GM19025 (cell line): ENCODE results near the gene TGFB1.
"Not testable (repeated sequence)": the region's sequence is repeated elsewhere in the genome, so short reads cannot be mapped to it uniquely, and the experiment has no call there.

ENCODE experiments used
- ATAC-seq: cut with Tn5 transposase; IDR thresholded peaks from one replicate; pipeline ENCODE4 v1.9.1; 2021; ENCODE audit warnings: mild to moderate bottlenecking, low read depth, moderate library complexity; ENCODE audit not compliant: unreplicated experiment

Gene TGFB1

DNA sequence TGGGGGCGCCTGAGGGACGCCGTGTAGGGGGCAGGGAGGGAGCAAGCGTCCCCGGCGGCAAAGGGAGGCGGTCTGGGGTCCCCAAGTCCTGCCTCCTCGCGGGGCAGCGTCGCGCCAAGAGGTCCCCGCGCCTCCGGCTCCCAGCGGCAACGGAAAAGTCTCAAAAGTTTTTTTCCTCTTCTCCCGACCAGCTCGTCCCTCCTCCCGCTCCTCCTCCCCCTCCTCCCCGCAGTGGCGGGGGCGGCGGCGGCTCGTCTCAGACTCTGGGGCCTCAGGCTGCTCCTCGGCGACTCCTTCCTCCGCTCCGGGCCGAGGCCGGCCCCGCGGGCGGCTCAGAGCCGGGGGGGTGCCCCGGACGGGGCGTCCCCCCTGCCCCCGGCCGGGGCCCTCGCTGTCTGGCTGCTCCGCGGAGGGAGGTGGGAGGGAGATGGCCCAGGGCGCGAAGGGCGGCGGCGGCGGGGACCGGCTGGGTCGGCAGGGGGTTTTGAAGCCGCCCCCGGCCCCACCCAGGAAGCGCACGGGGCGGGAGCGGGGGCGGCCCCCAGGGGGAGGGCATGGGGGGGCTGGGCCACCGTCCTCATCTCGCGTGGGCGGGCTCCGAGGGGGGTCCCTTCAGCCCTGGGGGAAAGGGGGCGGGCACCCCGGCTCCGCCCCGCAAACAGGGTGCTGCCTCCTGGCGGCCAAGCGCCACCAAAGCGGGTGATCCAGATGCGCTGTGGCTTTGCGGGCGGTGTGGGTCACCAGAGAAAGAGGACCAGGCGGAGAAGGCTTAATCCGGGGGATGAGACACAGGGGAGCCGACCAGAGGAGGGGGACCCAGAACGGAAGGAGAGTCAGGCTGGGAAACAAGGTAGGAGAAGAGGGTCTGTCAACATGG lies at the start of gene TGFB1:
Gene TGFB1 (minus strand): TSS at position 457 of the 877 bp plus-strand sequence. CDS start 878 bp downstream, outside the sequence.
- no peak for ATAC-seq

DNA sequence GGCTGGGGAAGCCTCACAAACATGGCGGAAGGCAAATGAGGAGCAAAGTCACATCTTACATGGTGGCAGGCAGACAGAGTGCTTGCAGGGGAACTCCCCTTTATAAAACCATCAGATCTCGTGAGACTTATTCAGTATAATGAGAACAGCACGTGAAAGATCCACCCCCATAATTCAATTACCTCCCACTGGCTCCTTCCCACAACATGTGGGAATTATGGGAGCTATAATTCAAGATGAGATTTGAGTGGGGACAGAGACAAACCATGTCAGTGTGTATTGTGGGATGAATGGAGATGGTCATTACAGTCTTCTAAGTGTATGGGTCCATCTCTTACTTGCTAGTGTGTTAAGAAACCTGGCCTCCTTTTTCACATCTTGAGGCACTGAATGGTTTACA lies 48.3 kb upstream of the TGFB1 start:
- ATAC-seq, result no peak

DNA sequence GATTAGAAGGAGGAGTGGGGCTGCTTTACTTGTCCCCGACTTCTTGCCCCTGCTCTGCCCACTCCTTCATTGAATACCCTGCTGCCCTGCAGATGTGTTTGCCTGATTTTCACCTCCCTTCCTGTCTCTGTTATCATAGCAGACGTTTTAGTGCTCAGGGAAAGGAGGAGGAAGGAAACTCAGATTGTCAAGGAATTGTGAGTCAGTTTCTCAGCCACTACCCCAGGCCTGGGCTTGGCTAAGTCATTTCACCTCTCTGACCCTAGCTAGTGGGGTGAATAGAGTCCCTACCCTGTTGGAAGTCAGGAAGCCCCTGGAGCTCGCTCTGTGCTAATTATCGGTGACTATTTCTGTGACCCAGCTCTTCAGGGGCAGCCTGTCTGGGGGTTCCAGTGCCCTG lies 47.8 kb upstream of the TGFB1 start:
- ATAC-seq, result no peak

DNA sequence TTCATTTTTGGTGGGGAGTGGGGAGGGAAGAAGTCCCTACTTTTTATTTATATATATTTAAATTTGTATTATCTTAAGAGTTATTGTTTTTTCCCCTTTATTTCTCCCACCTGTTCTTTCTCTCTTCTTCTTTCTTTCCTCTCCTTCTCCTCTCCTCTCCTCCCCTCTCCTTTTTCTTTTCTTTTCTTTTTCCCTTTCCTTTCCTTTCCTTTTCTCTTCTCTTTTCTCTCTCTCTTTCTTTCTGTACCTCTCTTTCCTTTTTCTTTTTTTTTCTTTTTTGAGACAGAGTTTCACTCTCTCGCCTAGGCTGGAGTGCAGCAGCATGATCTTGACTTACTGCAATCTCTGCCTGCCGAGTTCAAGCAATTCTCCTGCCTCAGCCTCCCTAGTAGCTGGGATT lies 45.8 kb upstream of the TGFB1 start:
- ATAC-seq, result no peak

DNA sequence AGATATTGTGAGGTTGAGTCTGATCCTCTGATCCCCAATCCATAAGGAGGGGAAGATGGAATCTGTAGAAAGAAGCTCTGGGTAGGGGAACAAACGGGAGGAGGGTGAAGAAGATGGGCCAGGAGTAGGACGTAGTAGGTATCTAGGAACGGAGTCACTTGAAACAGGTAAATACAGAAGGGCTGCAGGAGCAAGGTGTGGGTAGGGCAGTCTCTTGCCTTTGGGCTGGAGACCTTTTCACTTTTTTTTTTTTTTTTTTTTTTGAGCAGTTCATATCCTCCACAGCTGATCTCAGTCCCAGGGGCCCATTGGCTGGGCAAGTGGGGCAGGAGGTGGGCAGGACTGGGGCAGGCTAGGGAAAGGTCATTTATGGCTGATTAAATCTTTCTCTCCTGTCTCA lies 45.4 kb upstream of the TGFB1 start:
- ATAC-seq, result no peak

DNA sequence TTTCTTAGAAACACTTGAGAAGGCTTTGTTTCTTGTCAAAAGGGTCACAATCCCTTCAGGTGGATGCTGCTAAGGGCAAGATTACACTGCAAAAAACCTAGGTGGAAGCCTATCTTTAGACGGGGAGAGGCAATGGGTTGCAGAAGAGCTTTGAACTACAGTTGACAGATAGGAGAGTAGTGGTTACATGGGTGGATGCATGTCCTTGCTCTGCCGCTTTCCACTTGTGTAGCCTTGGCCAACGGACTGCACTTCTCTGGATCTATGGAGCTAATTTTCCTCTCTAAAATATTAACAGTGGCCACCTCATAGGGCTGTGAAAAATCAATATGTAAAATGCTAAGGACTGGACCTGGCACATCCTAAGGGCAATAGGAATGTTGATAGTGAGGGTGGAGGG lies 44.9 kb upstream of the TGFB1 start:
- no peak for ATAC-seq

- no peak for ATAC-seq
Observed at GRCh38 chr19:41398050-41398418, 44.3 kb upstream of the TGFB1 start.

DNA sequence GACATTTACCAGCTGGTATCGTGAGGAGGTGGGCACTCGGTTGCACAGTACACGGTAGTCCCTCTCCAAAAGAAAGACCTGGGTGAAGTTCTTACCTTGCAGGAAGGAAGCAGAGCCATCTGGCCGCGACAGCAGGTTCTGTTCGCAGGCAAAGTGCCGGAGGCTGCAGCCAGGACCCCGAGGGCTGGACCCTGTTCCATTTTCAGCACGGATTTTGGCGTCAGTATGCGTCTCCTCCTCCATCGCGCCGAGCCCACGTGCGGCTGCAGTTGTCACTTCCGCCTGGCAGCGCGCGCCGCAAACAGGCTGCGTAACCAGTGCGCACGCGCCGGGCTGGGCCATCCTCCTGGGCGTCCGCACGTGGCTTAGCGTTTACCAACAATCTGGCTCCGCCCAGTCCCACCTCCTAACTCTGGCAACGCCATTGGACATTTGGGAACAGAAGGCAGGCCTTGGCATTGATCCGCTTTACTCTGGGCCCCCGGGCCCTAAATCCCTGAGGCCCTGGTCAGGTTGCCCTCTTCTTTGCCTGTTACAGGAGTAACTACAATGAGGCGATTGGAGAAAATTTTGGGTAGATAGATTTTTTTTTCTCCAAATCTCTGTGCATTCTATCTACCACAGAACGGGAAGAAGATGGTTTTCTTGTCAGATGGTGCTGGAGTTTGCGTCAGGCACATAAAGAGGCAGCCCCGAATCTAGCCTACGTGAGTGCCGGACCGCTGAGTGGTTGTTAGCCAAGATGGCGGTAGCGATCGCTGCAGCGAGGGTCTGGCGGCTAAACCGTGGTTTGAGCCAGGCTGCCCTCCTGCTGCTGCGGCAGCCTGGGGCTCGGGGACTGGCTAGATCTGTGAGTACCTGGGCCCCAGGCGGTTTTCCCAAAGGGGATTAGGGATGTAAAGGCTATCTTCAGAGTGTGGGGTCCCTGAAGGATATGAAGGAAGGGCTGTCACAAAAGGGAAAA lies 43.6 kb upstream of the TGFB1 start, which contains the start of the genes BCKDHA and EXOSC5:
Gene BCKDHA (plus strand): TSS at position 733 of the 964 bp plus-strand sequence. CDS start 10 bp downstream, at position 743.
Gene EXOSC5 (minus strand): TSS at position 274 of the 964 bp plus-strand sequence. CDS start 31 bp downstream, at position 243.
- peak; percentile 88 for ATAC-seq

- ATAC-seq, result no peak
Observed at GRCh38 chr19:41395355-41395754, 41.6 kb upstream of the TGFB1 start.

DNA sequence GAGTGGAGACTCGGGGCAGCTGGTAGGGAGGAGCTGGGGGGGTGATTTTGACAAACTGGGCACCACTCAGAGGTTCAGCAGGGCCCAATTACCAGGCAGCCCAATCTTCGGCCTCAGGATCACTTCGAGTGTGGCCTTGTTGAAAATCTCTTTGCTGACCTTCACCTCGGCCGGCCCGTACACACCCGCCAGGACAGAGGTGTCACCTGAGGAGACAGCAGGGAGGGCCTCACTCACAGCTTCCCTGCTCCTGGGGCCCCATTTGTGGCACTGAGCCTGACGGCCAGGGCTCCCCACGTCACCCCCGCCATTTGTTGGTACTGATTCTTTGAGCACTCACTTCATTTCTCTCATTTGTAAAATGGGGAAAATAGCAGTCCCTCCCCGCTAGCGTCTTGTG lies 39.1 kb upstream of the TGFB1 start:
- ATAC-seq, result no peak

DNA sequence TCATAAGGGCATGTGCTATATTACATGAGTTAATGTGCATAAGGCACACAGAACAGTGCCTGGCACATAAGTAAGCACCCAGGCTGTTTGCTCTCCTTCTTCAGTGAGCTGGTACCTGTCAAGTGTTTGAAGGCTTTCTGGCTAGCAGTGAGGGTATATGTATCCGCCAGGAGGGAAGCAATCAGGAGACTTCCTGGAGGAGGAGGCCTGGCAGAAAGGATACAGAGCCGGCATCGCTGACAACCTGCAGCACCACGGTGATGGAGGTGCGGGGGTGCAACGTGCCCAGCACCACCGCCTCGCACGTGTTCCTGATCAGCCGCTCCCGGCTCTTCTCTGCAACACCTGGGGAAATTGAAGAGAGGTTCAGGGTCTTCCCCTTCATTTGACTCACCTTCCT lies 37.9 kb upstream of the TGFB1 start:
- no peak for ATAC-seq

DNA sequence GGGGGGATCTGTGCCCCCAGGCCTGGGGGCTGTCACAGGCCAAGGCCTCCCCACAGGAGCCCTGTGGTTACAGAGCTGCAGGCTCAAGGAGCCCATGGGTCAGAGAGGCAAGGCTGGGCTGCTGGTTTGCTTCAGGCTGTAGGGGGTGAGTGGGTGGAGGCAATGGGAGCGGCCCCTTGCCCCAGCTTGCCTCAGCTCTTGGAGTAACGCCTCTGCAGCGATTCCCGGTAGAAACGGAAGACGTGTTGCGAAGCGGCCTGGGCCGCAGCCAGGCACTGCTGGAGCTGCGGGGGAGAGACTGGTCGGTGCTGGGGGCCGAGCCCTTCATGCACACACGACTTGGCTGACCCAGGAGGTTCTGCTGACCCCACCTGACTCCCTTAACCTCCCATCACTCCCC lies 32.7 kb upstream of the TGFB1 start:
- no peak for ATAC-seq

DNA sequence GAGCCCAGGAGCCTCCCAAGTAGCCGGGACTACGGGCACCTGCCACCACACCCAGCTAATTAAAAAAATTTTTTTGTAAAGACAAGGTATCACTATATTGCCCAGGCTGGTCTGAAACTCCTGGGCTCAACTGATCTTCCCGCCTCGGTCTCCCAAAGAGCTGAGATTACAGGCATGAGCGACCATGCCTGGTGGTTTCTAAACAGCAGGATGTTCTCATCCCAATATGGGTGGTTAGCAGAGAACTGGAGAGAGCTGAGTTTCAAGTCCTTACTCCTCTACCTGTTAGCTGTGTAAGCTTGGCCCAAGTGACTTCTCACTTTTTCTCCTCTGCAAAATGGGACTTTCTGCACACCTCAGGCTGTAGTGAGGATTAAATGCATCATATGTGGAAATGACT lies 30.6 kb upstream of the TGFB1 start:
- ATAC-seq, result no peak

DNA sequence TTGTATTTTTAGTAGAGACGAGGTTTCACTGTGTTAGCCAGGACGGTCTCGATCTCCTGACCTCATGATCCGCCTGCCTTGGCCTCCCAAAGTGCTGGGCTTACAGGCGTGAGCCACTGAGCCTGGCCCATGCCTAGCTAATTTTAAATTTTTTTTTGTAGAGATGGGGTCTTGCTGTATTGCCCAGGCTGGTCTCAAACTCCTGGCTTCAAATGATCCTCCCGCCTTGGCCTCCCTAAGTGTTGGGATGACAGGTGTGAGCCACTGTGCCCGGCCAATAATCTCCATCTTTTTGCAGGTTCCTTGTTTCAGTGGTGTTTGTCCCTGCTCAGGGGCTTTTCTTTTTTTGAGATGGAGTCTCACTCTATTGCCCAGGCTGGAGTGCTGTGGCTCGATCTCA lies 27.8 kb upstream of the TGFB1 start:
- not testable (repeated sequence) for ATAC-seq

DNA sequence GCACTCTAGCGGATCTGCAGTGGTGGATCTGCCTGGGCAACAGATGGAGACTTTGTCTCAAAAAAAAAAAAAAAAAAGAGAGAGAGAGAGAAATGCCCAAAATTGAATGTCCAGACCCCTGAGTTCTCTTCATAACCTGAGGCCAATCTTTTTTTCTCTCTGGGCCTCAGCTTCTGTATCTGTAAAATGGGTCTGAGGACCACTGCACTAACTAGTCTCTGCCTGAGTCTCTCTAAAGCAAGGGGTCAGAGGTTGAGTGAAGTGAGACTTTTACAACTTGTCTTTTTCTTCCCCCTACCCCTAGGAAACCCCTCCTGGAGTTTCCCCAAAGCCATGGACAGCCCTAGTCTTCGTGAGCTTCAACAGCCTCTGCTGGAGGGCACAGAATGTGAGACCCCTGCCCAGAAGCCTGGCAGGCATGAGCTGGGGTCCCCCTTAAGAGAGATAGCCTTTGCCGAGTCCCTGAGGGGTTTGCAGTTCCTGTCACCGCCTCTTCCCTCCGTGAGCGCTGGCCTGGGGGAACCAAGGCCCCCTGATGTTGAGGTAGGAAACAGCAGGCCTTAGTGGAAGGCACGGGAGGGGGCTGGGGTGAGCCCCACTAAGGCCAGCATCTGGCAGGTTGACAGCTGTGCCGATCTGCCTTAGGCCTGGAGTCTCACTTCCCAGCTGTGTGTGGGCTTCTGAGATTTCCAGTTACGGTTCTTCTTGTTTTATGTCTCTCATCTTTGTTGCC lies 24.4 kb upstream of the TGFB1 start:
- ATAC-seq, result peak; percentile 44

GRCh38 chr19:41376998-41377365 lies 23.3 kb upstream of the TGFB1 start:
- no peak for ATAC-seq

DNA sequence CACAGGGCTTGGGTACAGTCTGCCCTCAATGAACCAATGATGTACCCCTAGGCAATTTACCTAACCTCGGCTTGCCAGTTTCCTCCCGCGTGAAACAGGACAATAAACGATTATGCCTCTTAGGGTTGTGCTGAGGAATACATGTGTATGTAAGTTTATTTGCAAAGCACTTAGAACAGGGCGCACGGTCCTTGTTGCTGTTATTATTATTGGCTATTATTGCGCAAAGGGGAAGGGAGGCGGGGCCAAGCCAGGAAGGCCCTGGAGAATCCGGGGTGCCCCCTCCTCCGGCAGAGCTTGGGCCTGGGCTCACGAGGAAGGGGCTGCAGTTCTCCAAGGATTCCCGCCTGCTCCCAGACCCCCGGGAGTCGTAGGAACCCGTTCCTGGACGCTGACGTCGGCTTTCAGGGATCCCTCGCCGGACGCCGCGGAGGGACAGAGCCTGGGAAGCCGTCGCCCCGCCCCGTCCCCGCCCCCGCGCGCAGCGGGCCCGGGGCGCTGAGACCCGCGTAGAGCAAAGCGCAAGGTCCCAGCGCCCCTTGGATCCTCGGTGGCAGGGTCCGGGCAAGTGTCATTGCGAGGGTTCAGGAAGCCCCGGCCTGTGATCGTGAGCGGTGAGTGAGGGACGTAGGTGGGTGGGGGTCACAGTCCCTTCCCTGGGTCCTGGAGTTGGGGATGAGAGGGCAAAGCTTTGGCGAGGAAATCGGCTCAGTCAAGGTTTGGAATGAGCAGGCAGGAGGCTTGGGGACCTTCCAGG lies 22.7 kb upstream of the TGFB1 start, which contains the start of gene TMEM91:
Gene TMEM91 (plus strand): TSS at position 293 of the 757 bp plus-strand sequence. CDS start 1,777 bp downstream, outside the sequence.
- ATAC-seq, result no peak

DNA sequence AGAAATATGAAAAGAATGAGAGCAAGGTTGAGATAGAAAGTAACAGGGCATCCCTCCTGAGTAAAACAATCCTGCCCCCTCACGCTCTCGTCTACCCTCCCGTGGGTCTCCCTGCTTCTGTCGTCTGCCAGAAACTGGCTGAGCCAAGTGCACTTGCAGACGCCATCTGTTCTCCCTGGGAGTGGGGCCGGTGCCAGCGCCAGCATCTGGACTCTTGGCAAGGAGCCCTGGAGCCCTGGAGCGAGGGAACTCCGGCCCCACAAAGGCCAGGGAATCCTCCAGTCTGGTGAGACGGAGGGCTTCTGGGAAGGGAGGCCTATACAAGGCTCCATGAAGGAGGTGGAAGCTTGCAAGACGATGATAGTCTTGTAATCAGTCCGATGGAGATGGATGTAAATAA lies 20.3 kb upstream of the TGFB1 start:
- no peak for ATAC-seq

GRCh38 chr19:41372501-41372900 lies 18.8 kb upstream of the TGFB1 start:
- ATAC-seq, result no peak

- ATAC-seq, result no peak
Observed at GRCh38 chr19:41371541-41371940, 17.8 kb upstream of the TGFB1 start.
